Measurements from ENCODE around the gene RELN.

- TF ChIP-seq CTCF (IDR thresholded peaks at IDR 0.05; ENCODE audit: low read length) (no peak), EZH2 (IDR thresholded peaks at IDR 0.05; ENCODE audit: borderline replicate concordance, low read length) (no peak)
Observed at GRCh38 chr7:103810112-103810744, 179.2 kb downstream of the RELN start.

Measured in OCI-LY1 (cell line).